Measurements from ENCODE around the gene ATP6AP1. TPM values are rescaled to one million over a fixed set of nuclear protein-coding genes. Genes with fewer than 3 reads are reported as not detected.

The ATP6AP1 gene
- total RNA-seq (10 to 100 TPM; 37.8 to 63.3 (median 51.1) TPM), polyA plus RNA-seq (100 to 1,000 TPM; 100 to 118 TPM), total RNA-seq (52.1 reads per million, percentile 72 among the genes with 10 or more reads in this experiment)

- H3K4me3 Mint-ChIP-seq: peak within 1 kb of the TSS; percentile 77 to 86 (median 82)
- CTCF ChIA-PET: interaction anchor here (0.7 to 1.6 kb wide), 2 partner anchors 55 to 418 kb away, joined by 3 to 5 read pairs; no protein-coding TSS in a partner anchor
Measured at GRCh38 chrX:154428176-154429171, at the start of gene ATP6AP1. Gene ATP6AP1, plus strand, starts transcription at chrX:154428677. Its CDS starts 16 bp downstream, at chrX:154428693.

DNA sequence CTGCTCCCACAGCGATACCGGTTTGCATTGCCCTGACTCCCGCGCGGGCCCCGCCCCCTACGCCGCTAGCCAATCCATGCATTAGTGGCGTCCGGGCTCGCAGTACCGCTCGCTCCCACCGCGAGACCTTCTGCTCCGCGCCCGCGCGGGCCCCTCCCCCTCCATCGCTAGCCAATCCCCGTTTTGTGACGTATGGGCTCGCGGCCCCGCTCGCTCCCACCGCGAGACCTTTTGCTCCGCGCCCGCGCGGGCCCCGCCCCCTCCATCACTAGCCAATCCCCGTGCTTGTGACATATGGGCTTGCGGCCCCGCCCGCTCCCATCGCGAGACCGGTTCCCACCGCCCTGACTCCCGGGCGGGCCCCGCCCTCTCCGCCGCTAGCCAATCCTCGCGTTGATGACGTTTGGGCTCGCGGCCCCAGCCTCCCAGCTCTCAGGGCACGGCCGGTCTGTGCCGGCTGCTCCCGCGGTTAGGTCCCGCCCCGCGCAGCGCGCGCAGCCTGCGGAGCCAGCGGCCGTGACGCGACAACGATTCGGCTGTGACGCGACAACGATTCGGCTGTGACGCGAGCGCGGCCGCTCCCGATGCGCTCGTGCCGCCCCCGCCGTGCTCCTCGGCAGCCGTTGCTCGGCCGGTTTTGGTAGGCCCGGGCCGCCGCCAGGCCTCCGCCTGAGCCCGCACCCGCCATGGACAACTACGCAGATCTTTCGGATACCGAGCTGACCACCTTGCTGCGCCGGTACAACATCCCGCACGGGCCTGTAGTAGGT lies 49.5 kb upstream of the ATP6AP1 start, which contains the start of gene EMD:
Gene EMD, plus strand, starts transcription at position 497 of the 770 bp plus-strand sequence. Its CDS starts 190 bp downstream, at position 687.
- no peaks in the 10 kb centered on the region for H3K27me3 Mint-ChIP-seq
- no peaks in the 10 kb centered on the region for H3K27me3 ChIP-seq (ENCODE audit: control insufficient read depth in 2 of 2, insufficient read depth in 2 of 2, low read length in 2 of 2)
- peaks cover 10 to 18% of the 10 kb centered on the region in 2 donors for H3K4me1 ChIP-seq (ENCODE audit: control insufficient read depth in 2 of 2, insufficient read depth in 2 of 2, low read length in 2 of 2)
- H3K9me3 ChIP-seq (ENCODE audit: control insufficient read depth in 2 of 3, low read length in 3 of 3): no peaks in the 10 kb centered on the region
- peak; percentile 87 for ATAC-seq
- H3K4me3 Mint-ChIP-seq: peak within 1 kb of the TSS; percentile 73 to 88 (median 84)
- peaks cover 0 to 3% (median 0%) of the 10 kb centered on the region in 5 donors for H3K36me3 Mint-ChIP-seq
- H3K27ac Mint-ChIP-seq: peak within 1 kb of the TSS; percentile 72 to 95 (median 92)
- peaks cover 0 to 2% (median 0%) of the 10 kb centered on the region in 11 donors for H3K9me3 Mint-ChIP-seq
- H3K4me1 Mint-ChIP-seq: peaks cover 4 to 21% (median 12%) of the 10 kb centered on the region in 7 donors
- peak; percentile 88 to 98 (median 96) for DNase-seq
- intact Hi-C loops (cut with micrococcal nuclease): loop anchor here (1.0 to 10.0 kb wide), 11 partner anchors 8 to 657 kb away; partner anchors contain the start of genes ARHGAP4 (in 2 of the 2), FAM3A (in 2 of the 2), HCFC1 (in 2 of the 2) and MECP2 (in 2 of the 2)
- peak within 1 kb of the TSS; percentile 68 for H3K4me3 ChIP-seq (ENCODE audit: low read length)
- CTCF ChIA-PET: interaction anchor here (0.6 kb wide), 1 partner anchor 135 kb away, joined by 3 read pairs; no protein-coding TSS in a partner anchor
- peak within 1 kb of the TSS; percentile 99 for H3K27ac ChIP-seq (ENCODE audit: low read depth, low read length)
- POLR2A ChIA-PET: interaction anchor here (0.7 to 1.5 kb wide), 11 partner anchors 8 to 452 kb away, joined by 3 to 7 read pairs (median 3); partner anchors contain the start of genes IKBKG and RPL10
- H3K36me3 ChIP-seq (ENCODE audit: control insufficient read depth in 2 of 3, insufficient read depth in 3 of 3, low read length in 3 of 3): peaks cover 0 to 13% (median 0%) of the 10 kb centered on the region in 3 experiments

More at GRCh38 chrX:154428176-154429171, at the start of gene ATP6AP1:
- peaks cover 7 to 39% (median 24%) of the 10 kb centered on the region in 7 donors for H3K4me1 Mint-ChIP-seq
- intact Hi-C loops (cut with micrococcal nuclease): loop anchor here (1.0 kb wide), 3 partner anchors 8 to 57 kb away; no protein-coding TSS in a partner anchor
- Histone ChIP-seq H3K4me1 (ENCODE audit: control insufficient read depth in 2 of 2, insufficient read depth in 2 of 2, low read length in 2 of 2) (peaks cover 0 to 4% of the 10 kb centered on the region in 2 donors), H3K27me3 (ENCODE audit: control insufficient read depth in 2 of 2, insufficient read depth in 2 of 2, low read length in 2 of 2) (no peaks in the 10 kb centered on the region), H3K4me3 (ENCODE audit: low read length) (peak within 1 kb of the TSS; percentile 55), H3K36me3 (ENCODE audit: control insufficient read depth in 2 of 3, insufficient read depth in 3 of 3, low read length in 3 of 3) (peaks cover 0 to 13% (median 0%) of the 10 kb centered on the region in 3 experiments), H3K9me3 (ENCODE audit: control insufficient read depth in 2 of 3, low read length in 3 of 3) (no peaks in the 10 kb centered on the region), H3K27ac (ENCODE audit: low read depth, low read length) (peak within 1 kb of the TSS; percentile 81)
- peaks cover 0 to 8% (median 0%) of the 10 kb centered on the region in 5 donors for H3K36me3 Mint-ChIP-seq
- peaks cover 0 to under 1% (median 0%) of the 10 kb centered on the region in 11 donors for H3K9me3 Mint-ChIP-seq
- peak; percentile 98 for ATAC-seq
- peak within 1 kb of the TSS; percentile 76 to 91 (median 82) for H3K27ac Mint-ChIP-seq
- no peaks in the 10 kb centered on the region for H3K27me3 Mint-ChIP-seq
- DNase-seq: peak; percentile 72 to 90 (median 85)
- POLR2A ChIA-PET: interaction anchor here (0.6 to 3.0 kb wide), 17 partner anchors 8 to 459 kb away, joined by 3 to 15 read pairs (median 3); partner anchors contain the start of genes FAM50A, SLC10A3 and TAFAZZIN

DNA sequence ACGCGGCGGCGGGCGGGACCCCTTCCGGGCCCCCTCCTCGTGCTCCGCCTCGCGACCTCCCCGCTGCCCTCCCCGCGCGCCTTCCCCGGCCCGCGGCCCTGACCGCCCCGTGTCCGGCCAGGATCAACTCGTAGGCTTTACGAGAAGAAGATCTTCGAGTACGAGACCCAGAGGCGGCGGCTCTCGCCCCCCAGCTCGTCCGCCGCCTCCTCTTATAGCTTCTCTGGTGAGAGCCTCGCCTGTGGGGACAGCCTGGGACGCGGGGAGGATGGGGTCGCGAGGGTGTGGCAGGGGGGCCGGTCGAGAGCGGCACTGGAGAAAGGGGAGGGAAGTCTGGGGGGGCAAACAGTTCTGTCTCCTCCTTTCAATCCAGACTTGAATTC lies 48.9 kb upstream of the ATP6AP1 start:
- no peak for ATAC-seq
- ChIA-PET CTCF (no interaction called here), POLR2A (interaction anchor here (0.8 to 1.5 kb wide), 10 partner anchors 8 to 452 kb away, joined by 3 to 7 read pairs (median 3); partner anchors contain the start of genes IKBKG and RPL10)
- Mint-ChIP-seq H3K27ac (peak overlapping the region; percentile 72 to 94 (median 92)), H3K4me3 (peak overlapping the region; percentile 73 to 88 (median 84)), H3K36me3 (peaks cover 0 to 3% (median 0%) of the 10 kb centered on the region in 5 donors), H3K9me3 (peaks cover 0 to 2% (median 0%) of the 10 kb centered on the region in 11 donors), H3K27me3 (no peaks in the 10 kb centered on the region), H3K4me1 (peaks cover 4 to 21% (median 12%) of the 10 kb centered on the region in 7 donors)
- H3K9me3 ChIP-seq (ENCODE audit: control insufficient read depth in 2 of 3, low read length in 3 of 3): no peaks in the 10 kb centered on the region
- H3K4me3 ChIP-seq (ENCODE audit: low read length): peak overlapping the region; percentile 68
- peaks cover 0 to 13% (median 0%) of the 10 kb centered on the region in 3 experiments for H3K36me3 ChIP-seq (ENCODE audit: control insufficient read depth in 2 of 3, insufficient read depth in 3 of 3, low read length in 3 of 3)
- H3K4me1 ChIP-seq (ENCODE audit: control insufficient read depth in 2 of 2, insufficient read depth in 2 of 2, low read length in 2 of 2): peaks cover 10 to 16% of the 10 kb centered on the region in 2 donors
- H3K27ac ChIP-seq (ENCODE audit: low read depth, low read length): peak overlapping the region; percentile 99
- H3K27me3 ChIP-seq (ENCODE audit: control insufficient read depth in 2 of 2, insufficient read depth in 2 of 2, low read length in 2 of 2): no peaks in the 10 kb centered on the region
- intact Hi-C loops (cut with micrococcal nuclease): loop anchor here (1.0 to 10.0 kb wide), 9 partner anchors 8 to 657 kb away; partner anchors contain the start of genes ARHGAP4 (in 2 of the 2), FAM3A (in 2 of the 2), ABCD1 (in 1 of the 2) and BCAP31 (in 1 of the 2)
- no peak for DNase-seq

- ChIA-PET POLR2A (interaction anchor here (0.8 to 1.5 kb wide), 4 partner anchors 22 to 453 kb away, joined by 3 to 4 read pairs (median 3); no protein-coding TSS in a partner anchor), CTCF (no interaction called here)
- peaks cover 4 to 20% (median 12%) of the 10 kb centered on the region in 7 donors for H3K4me1 Mint-ChIP-seq
- ATAC-seq: no peak
- peak overlapping the region; percentile 68 for H3K4me3 ChIP-seq (ENCODE audit: low read length)
- H3K27me3 ChIP-seq (ENCODE audit: control insufficient read depth in 2 of 2, insufficient read depth in 2 of 2, low read length in 2 of 2): no peaks in the 10 kb centered on the region
- peaks cover 0 to 2% (median 0%) of the 10 kb centered on the region in 11 donors for H3K9me3 Mint-ChIP-seq
- peaks cover 0 to 3% (median 0%) of the 10 kb centered on the region in 5 donors for H3K36me3 Mint-ChIP-seq
- intact Hi-C loops (cut with micrococcal nuclease): no loop called here
- no peaks in the 10 kb centered on the region for H3K9me3 ChIP-seq (ENCODE audit: control insufficient read depth in 2 of 3, low read length in 3 of 3)
- no peak for DNase-seq
- H3K36me3 ChIP-seq (ENCODE audit: control insufficient read depth in 2 of 3, insufficient read depth in 3 of 3, low read length in 3 of 3): peaks cover 0 to 13% (median 0%) of the 10 kb centered on the region in 3 experiments
- H3K4me3 Mint-ChIP-seq: peak overlapping the region; percentile 73 to 88 (median 84)
- peaks cover 10 to 16% of the 10 kb centered on the region in 2 donors for H3K4me1 ChIP-seq (ENCODE audit: control insufficient read depth in 2 of 2, insufficient read depth in 2 of 2, low read length in 2 of 2)
- H3K27me3 Mint-ChIP-seq: no peaks in the 10 kb centered on the region
- H3K27ac Mint-ChIP-seq: peak overlapping the region; percentile 72 to 94 (median 92)
- H3K27ac ChIP-seq (ENCODE audit: low read depth, low read length): peak overlapping the region; percentile 99
Measured at GRCh38 chrX:154380153-154380552, 48.3 kb upstream of the ATP6AP1 start.

DNA sequence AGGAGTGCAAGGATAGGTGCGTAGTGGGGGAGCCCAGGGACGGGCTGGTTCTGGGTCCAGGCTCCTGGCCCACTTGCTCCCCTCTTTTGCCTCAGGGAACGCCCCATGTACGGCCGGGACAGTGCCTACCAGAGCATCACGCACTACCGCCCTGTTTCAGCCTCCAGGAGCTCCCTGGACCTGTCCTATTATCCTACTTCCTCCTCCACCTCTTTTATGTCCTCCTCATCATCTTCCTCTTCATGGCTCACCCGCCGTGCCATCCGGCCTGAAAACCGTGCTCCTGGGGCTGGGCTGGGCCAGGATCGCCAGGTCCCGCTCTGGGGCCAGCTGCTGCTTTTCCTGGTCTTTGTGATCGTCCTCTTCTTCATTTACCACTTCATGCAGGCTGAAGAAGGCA lies 47.7 kb upstream of the ATP6AP1 start:
- H3K4me3 ChIP-seq (ENCODE audit: low read length): no peak overlapping the region
- peaks cover 4 to 18% (median 12%) of the 10 kb centered on the region in 7 donors for H3K4me1 Mint-ChIP-seq
- POLR2A ChIA-PET: interaction anchor here (2.0 kb wide), 1 partner anchor 17 kb away, joined by 12 read pairs; the partner anchor contains the start of gene RPL10

More for the DNA sequence above, 47.7 kb upstream of the ATP6AP1 start:
- H3K4me1 ChIP-seq (ENCODE audit: control insufficient read depth in 2 of 2, insufficient read depth in 2 of 2, low read length in 2 of 2): peaks cover 10 to 16% of the 10 kb centered on the region in 2 donors
- peak overlapping the region; percentile 56 to 94 (median 93) for H3K27ac Mint-ChIP-seq
- intact Hi-C loops (cut with micrococcal nuclease): no loop called here
- no peaks in the 10 kb centered on the region for H3K27me3 ChIP-seq (ENCODE audit: control insufficient read depth in 2 of 2, insufficient read depth in 2 of 2, low read length in 2 of 2)
- CTCF ChIA-PET: no interaction called here
- ATAC-seq (no peak), DNase-seq (no peak)
- no peaks in the 10 kb centered on the region for H3K27me3 Mint-ChIP-seq
- no peaks in the 10 kb centered on the region for H3K9me3 ChIP-seq (ENCODE audit: control insufficient read depth in 2 of 3, low read length in 3 of 3)
- H3K36me3 ChIP-seq (ENCODE audit: control insufficient read depth in 2 of 3, insufficient read depth in 3 of 3, low read length in 3 of 3): peaks cover 0 to 13% (median 0%) of the 10 kb centered on the region in 3 experiments
- H3K9me3 Mint-ChIP-seq: peaks cover 0 to 2% (median 0%) of the 10 kb centered on the region in 11 donors
- peak overlapping the region; percentile 73 to 88 (median 84) for H3K4me3 Mint-ChIP-seq
- H3K36me3 Mint-ChIP-seq: peaks cover 0 to 3% (median 0%) of the 10 kb centered on the region in 5 donors
- peak overlapping the region; percentile 99 for H3K27ac ChIP-seq (ENCODE audit: low read depth, low read length)
